Type B pancreatic cell (in vitro differentiated cells): Measurements from ENCODE around the gene MOSPD3. TPM values are rescaled to one million over a fixed set of nuclear protein-coding genes. Genes with fewer than 3 reads are reported as not detected.

Experiments
- DNase-seq: peaks from one replicate; pipeline ENCODE4 v3.0.0; 2021; ENCODE audit warnings: mixed read lengths; ENCODE audit not compliant: unreplicated experiment; ENCODE audit errors: extremely low spot score
- H3K27ac Mint-ChIP-seq: 2 replicates; pipeline ENCODE4 v1.8.0; 2021; ENCODE audit warnings: mild to moderate bottlenecking, mixed read lengths
- H3K27me3 Mint-ChIP-seq: 2 replicates; pipeline ENCODE4 v1.8.0; 2021; ENCODE audit warnings: mixed read lengths
- H3K36me3 Mint-ChIP-seq: 2 replicates; pipeline ENCODE4 v1.8.0; 2021; ENCODE audit warnings: mixed read lengths
- H3K4me1 Mint-ChIP-seq: one replicate; pipeline ENCODE4 v1.8.0; 2021; ENCODE audit warnings: mixed read lengths; ENCODE audit not compliant: unreplicated experiment
- H3K4me3 Mint-ChIP-seq: 2 replicates; pipeline ENCODE4 v1.8.0; 2021; ENCODE audit warnings: mild to moderate bottlenecking, mixed read lengths
- H3K9me3 Mint-ChIP-seq: 2 replicates; pipeline ENCODE4 v1.8.0; 2021; ENCODE audit warnings: mixed read lengths
- CTCF ChIP-seq: fragments of 200-600 bp; sonication (generic); conservative IDR thresholded peaks from 2 replicates; pipeline ENCODE4 v1.5.0; 2021; ENCODE audit warnings: antibody characterized with exemption, mild to moderate bottlenecking
- total RNA-seq: library from RNA; stranded (reverse); gene quantifications from 2 replicates; pipeline ENCODE4 v1.2.1, GENCODE V29; 2021; ENCODE audit warnings: low replicate concordance

The MOSPD3 gene
- total RNA-seq, 1 donor from 2014 or later = 28.3 TPM

- DNase-seq = no peak
- no peak for TF ChIP-seq CTCF
- Mint-ChIP-seq H3K9me3 (no peaks in the 10 kb centered on the region), H3K27me3 (no peaks in the 10 kb centered on the region), H3K4me3 (peak overlapping the region; percentile 87), H3K4me1 (peaks cover 17% of the 10 kb centered on the region), H3K36me3 (no peaks in the 10 kb centered on the region), H3K27ac (no peak overlapping the region)
Observed at GRCh38 chr7:100604976-100605911, 7.1 kb upstream of the MOSPD3 start.

GRCh38 chr7:100606313-100606712 lies 6.0 kb upstream of the MOSPD3 start:
- no peak overlapping the region for H3K27ac Mint-ChIP-seq
- no peak for DNase-seq
- peak overlapping the region; percentile 87 for H3K4me3 Mint-ChIP-seq
- H3K27me3 Mint-ChIP-seq = no peaks in the 10 kb centered on the region
- peaks cover 16% of the 10 kb centered on the region for H3K4me1 Mint-ChIP-seq
- no peaks in the 10 kb centered on the region for H3K36me3 Mint-ChIP-seq
- TF ChIP-seq CTCF = no peak
- no peaks in the 10 kb centered on the region for H3K9me3 Mint-ChIP-seq

- peaks cover 8% of the 10 kb centered on the region for H3K4me1 Mint-ChIP-seq
- no peak for DNase-seq
- no peak for TF ChIP-seq CTCF
- no peak overlapping the region for H3K27ac Mint-ChIP-seq
- no peak overlapping the region for H3K4me3 Mint-ChIP-seq
- H3K9me3 Mint-ChIP-seq = no peaks in the 10 kb centered on the region
- no peaks in the 10 kb centered on the region for H3K27me3 Mint-ChIP-seq
- H3K36me3 Mint-ChIP-seq = no peaks in the 10 kb centered on the region
Observed at GRCh38 chr7:100607111-100607510, 5.2 kb upstream of the MOSPD3 start.

- H3K4me3 Mint-ChIP-seq = peak overlapping the region; percentile 21
- peaks cover 4% of the 10 kb centered on the region for H3K36me3 Mint-ChIP-seq
- H3K27ac Mint-ChIP-seq = no peak overlapping the region
- TF ChIP-seq CTCF = no peak
- no peak for DNase-seq
- H3K4me1 Mint-ChIP-seq = peaks cover 7% of the 10 kb centered on the region
- no peaks in the 10 kb centered on the region for H3K9me3 Mint-ChIP-seq
- no peaks in the 10 kb centered on the region for H3K27me3 Mint-ChIP-seq
Observed at GRCh38 chr7:100609958-100610357, 2.4 kb upstream of the MOSPD3 start.

GRCh38 chr7:100612730-100613390 lies 520 bp downstream of the MOSPD3 start:
- H3K9me3 Mint-ChIP-seq = no peaks in the 10 kb centered on the region
- H3K36me3 Mint-ChIP-seq = peaks cover 4% of the 10 kb centered on the region
- no peak overlapping the region for H3K27ac Mint-ChIP-seq
- no peaks in the 10 kb centered on the region for H3K27me3 Mint-ChIP-seq
- no peak for DNase-seq
- peak overlapping the region; percentile 99 for H3K4me3 Mint-ChIP-seq
- TF ChIP-seq CTCF = peak; percentile 23
- peaks cover 7% of the 10 kb centered on the region for H3K4me1 Mint-ChIP-seq
